CD4-positive, alpha-beta T cell (primary cell): Measurements from ENCODE around the gene ROM1. TPM values are rescaled to one million over a fixed set of nuclear protein-coding genes. Genes with fewer than 3 reads are reported as not detected.

ENCODE experiments used
- ATAC-seq: fragments of 200-7000 bp; cut with Tn5 transposase; one replicate; pipeline ENCODE4 v1.10.0; 2022; ENCODE audit warnings: mild to moderate bottlenecking; ENCODE audit not compliant: poor library complexity
- CTCF ChIA-PET: fragments of 350-600 bp; sonication (Branson Sonifier 250); formaldehyde crosslinking; loops from one replicate; lab custom pipeline; 2021; ENCODE audit warnings: antibody characterized with exemption, inconsistent platforms; lab: Charles Lee
- POLR2A ChIA-PET: fragments of 350-600 bp; sonication (Branson Sonifier 250); formaldehyde crosslinking; loops from one replicate; lab custom pipeline; 2021; ENCODE audit warnings: antibody characterized with exemption, inconsistent platforms; lab: Charles Lee
- DNase-seq, 14 experiments: peaks; one replicate each; pipeline ENCODE4 v3.0.0-alpha.2; 2013 to 2020; ENCODE audit warnings: mixed read lengths in 2 of 14
- H3K27ac ChIP-seq, 2 donors: one replicate each; pipeline versions ENCODE4 v1.5.1 to v1.7.0; 2013; ENCODE audit warnings: low read length in 2 of 2, low read depth in 1 of 2, mild to moderate bottlenecking in 1 of 2
- H3K27me3 ChIP-seq, 2 experiments: 1 replicate in 1 of 2; 2 replicates in 1 of 2; pipeline versions ENCODE4 v1.6.1 to v1.7.0; 2013; ENCODE audit warnings: low read length in 2 of 2, control low read depth in 1 of 2, mild to moderate bottlenecking in 1 of 2, moderate library complexity in 1 of 2; ENCODE audit not compliant: insufficient read depth in 2 of 2, control insufficient read depth in 1 of 2
- H3K36me3 ChIP-seq: one replicate; pipeline ENCODE4 v1.6.1; 2013; ENCODE audit warnings: low read length, control low read depth; ENCODE audit not compliant: insufficient read depth
- H3K4me1 ChIP-seq: one replicate; pipeline ENCODE4 v1.6.1; 2013; ENCODE audit warnings: low read length, control low read depth; ENCODE audit not compliant: insufficient read depth
- H3K4me3 ChIP-seq: one replicate; pipeline ENCODE4 v1.5.1; 2013; ENCODE audit warnings: mild to moderate bottlenecking, low read length, moderate library complexity
- H3K9me3 ChIP-seq, 2 experiments: 1 replicate in 1 of 2; 2 replicates in 1 of 2; pipeline versions ENCODE4 v1.6.1 to v1.7.0; 2013; ENCODE audit warnings: low read length in 2 of 2, mild to moderate bottlenecking in 2 of 2, control low read depth in 1 of 2, moderate library complexity in 1 of 2; ENCODE audit not compliant: control insufficient read depth in 1 of 2, insufficient read depth in 1 of 2
- H3K27ac Mint-ChIP-seq: one replicate; pipeline ENCODE4 v1.8.0; 2020; ENCODE audit warnings: mixed read lengths
- H3K27me3 Mint-ChIP-seq: one replicate; pipeline ENCODE4 v1.8.0; 2021; ENCODE audit warnings: mixed read lengths
- H3K36me3 Mint-ChIP-seq: one replicate; pipeline ENCODE4 v1.8.0; 2021; ENCODE audit warnings: low read depth, mixed read lengths
- H3K4me1 Mint-ChIP-seq: one replicate; pipeline ENCODE4 v1.8.0; 2021; ENCODE audit warnings: low read depth, mixed read lengths
- H3K4me3 Mint-ChIP-seq: one replicate; pipeline ENCODE4 v1.8.0; 2020; ENCODE audit warnings: mild to moderate bottlenecking, mixed read lengths
- H3K9me3 Mint-ChIP-seq: one replicate; pipeline ENCODE4 v1.8.0; 2020; ENCODE audit warnings: mixed read lengths
- CTCF ChIP-seq: fragments of 200-600 bp; IDR thresholded peaks from one replicate; pipeline ENCODE4 v1.8.0; 2022; ENCODE audit warnings: antibody characterized with exemption, mild to moderate bottlenecking
- intact Hi-C, 2 experiments: fragments of 100-400 bp; cut with DNase I in 1 of 2; cut with micrococcal nuclease in 1 of 2; formaldehyde crosslinking; loops; one replicate each; pipeline versions ENCODE4 v1.15.1 to v1.9.0; 2023 to 2025; cut with DNase I, micrococcal nuclease
- total RNA-seq, 174 experiments: library from RNA in 2 of 174; stranded (reverse) in 2 of 174; gene quantifications; one replicate each; pipeline ENCODE4 v1.2.3 and lab custom pipeline; 2021 to 2026

The ROM1 gene
- total RNA-seq, 2 experiments from 2014 or later, result 0.42 to 0.71 TPM

- Mint-ChIP-seq H3K9me3 (no peaks in the 10 kb centered on the region), H3K27ac (no peak overlapping the region), H3K4me3 (no peak overlapping the region)
These were observed 35.9 kb upstream of the ROM1 start for GRCh38 chr11:62577046-62577714.

DNA sequence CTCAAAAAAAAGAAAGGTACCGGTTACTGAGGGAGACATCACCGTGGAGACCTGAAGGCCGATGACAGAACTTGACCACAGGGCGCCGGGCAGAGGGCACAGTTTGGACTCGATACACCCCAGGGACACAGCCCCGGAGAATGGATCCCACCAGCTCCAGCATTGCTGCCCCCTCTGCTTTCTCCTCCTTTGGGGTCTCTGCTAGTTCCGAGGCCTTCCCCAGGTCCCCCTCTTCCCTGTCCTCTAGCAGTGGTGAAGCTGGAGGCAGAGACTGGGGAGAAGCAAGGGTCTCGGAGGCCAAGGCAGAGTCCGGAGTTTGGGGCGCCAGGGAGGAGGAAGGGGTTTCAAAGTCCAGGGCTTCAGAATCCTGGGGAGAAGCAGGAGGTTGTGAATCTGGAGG is 34.5 kb upstream of the ROM1 start:
- Histone ChIP-seq H3K4me3 (no peak overlapping the region), H3K36me3 (peaks cover 54% of the 10 kb centered on the region), H3K4me1 (peaks cover 17% of the 10 kb centered on the region), H3K9me3 (no peaks in the 10 kb centered on the region), H3K27me3 (no peaks in the 10 kb centered on the region), H3K27ac (no peak overlapping the region)
- DNase-seq (no peak), ATAC-seq (no peak)
- Mint-ChIP-seq H3K27me3 (no peaks in the 10 kb centered on the region), H3K9me3 (no peaks in the 10 kb centered on the region), H3K27ac (no peak overlapping the region), H3K36me3 (peaks cover 75% of the 10 kb centered on the region), H3K4me1 (peaks cover 17% of the 10 kb centered on the region), H3K4me3 (no peak overlapping the region)
- POLR2A ChIA-PET, result interaction anchor here (0.6 to 1.5 kb wide), 2 partner anchors 8 to 13 kb away, joined by 6 to 7 read pairs; partner anchors contain the start of gene TUT1
- CTCF ChIA-PET, result no interaction called here
- intact Hi-C loops, result no loop called here
- TF ChIP-seq CTCF, result no peak

More at GRCh38 chr11:62577046-62577714, 35.9 kb upstream of the ROM1 start:
- H3K4me1 ChIP-seq, result peaks cover 30% of the 10 kb centered on the region
- Mint-ChIP-seq H3K27me3 (no peaks in the 10 kb centered on the region), H3K36me3 (peaks cover 76% of the 10 kb centered on the region), H3K4me1 (peaks cover 29% of the 10 kb centered on the region)
- TF ChIP-seq CTCF, result no peak
- no peak overlapping the region for H3K27ac ChIP-seq
- H3K36me3 ChIP-seq, result peaks cover 53% of the 10 kb centered on the region
- H3K9me3 ChIP-seq, result no peaks in the 10 kb centered on the region
- no peak overlapping the region for H3K4me3 ChIP-seq
- ATAC-seq, result no peak
- ChIA-PET POLR2A (interaction anchor here (5.8 kb wide), 1 partner anchor 15 kb away, joined by 127 read pairs; the partner anchor contains the start of gene TUT1), CTCF (interaction anchor here (1.0 kb wide), 1 partner anchor 152 kb away, joined by 3 read pairs; no protein-coding TSS in a partner anchor)
- DNase-seq, result no peak
- H3K27me3 ChIP-seq, result no peaks in the 10 kb centered on the region
- intact Hi-C loops, result no loop called here

DNA sequence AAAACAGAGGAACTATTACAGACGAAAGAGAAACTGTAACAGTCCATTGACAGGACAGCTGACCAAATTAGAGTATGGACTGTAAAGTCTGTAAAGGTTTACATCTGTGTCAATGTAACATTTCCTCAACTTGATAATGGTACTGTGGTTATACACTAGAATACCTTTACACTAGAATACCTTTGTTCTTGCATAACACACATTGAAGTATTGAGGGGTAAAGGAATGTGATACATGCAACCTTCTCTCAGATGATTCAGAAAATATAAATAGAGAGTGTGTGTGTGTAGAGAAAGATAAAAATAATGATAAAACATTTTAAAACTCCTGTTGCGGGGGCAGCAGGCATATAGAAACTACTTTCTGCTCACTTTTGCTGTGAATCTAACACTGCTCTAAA is 33.8 kb upstream of the ROM1 start:
- H3K27ac Mint-ChIP-seq, result no peak overlapping the region
- intact Hi-C loops, result no loop called here
- POLR2A ChIA-PET, result interaction anchor here (0.6 to 1.5 kb wide), 2 partner anchors 8 to 12 kb away, joined by 6 to 7 read pairs; partner anchors contain the start of gene TUT1
- no peak for DNase-seq
- Histone ChIP-seq H3K27me3 (no peaks in the 10 kb centered on the region), H3K4me1 (peaks cover 16% of the 10 kb centered on the region), H3K27ac (no peak overlapping the region), H3K9me3 (no peaks in the 10 kb centered on the region), H3K36me3 (peaks cover 61% of the 10 kb centered on the region), H3K4me3 (no peak overlapping the region)
- no peak overlapping the region for H3K4me3 Mint-ChIP-seq
- ATAC-seq, result no peak
- CTCF ChIA-PET, result no interaction called here
- H3K9me3 Mint-ChIP-seq, result no peaks in the 10 kb centered on the region
- H3K27me3 Mint-ChIP-seq, result no peaks in the 10 kb centered on the region
- TF ChIP-seq CTCF, result no peak
- peaks cover 76% of the 10 kb centered on the region for H3K36me3 Mint-ChIP-seq
- H3K4me1 Mint-ChIP-seq, result peaks cover 11% of the 10 kb centered on the region
